Stomach (tissue), 4 donors: ENCODE results near the gene PRRT2.

ENCODE experiments used
- CTCF ChIP-seq, 7 experiments: fragments of 450-650 bp in 4 of 7; fragments of 200-600 bp in 3 of 7; sonication (generic) in 3 of 7; IDR thresholded peaks; one replicate each; pipeline ENCODE4 v1.5.1; 2016 to 2019; ENCODE audit warnings: antibody characterized with exemption in 7 of 7, control low read depth in 2 of 7, mild to moderate bottlenecking in 1 of 7
- POLR2A ChIP-seq, 4 donors: fragments of 450-650 bp; IDR thresholded peaks; one replicate each; pipeline ENCODE4 v1.6.1; 2016; ENCODE audit warnings: antibody characterized with exemption in 4 of 4, control low read depth in 2 of 4, mild to moderate bottlenecking in 1 of 4, moderate library complexity in 1 of 4

- TF ChIP-seq CTCF (IDR thresholded peaks at IDR 0.05): no peak
- TF ChIP-seq POLR2A (IDR thresholded peaks at IDR 0.05): no peak
These were observed 12.7 kb downstream of the PRRT2 start for GRCh38 chr16:29824589-29825144.
